K562 (cell line): Measurements from ENCODE around the gene MDC1. TPM values are rescaled to one million over a fixed set of nuclear protein-coding genes. Genes with fewer than 3 reads are reported as not detected.
A peak's percentile ranks its signal among the peaks of the same experiment; 100 is the strongest.

Experiments
- ARID4B ChIP-seq: sonication (generic); formaldehyde crosslinking; IDR thresholded peaks from 2 replicates; pipeline ENCODE4 v1.8.0; 2022; ENCODE audit warnings: mild to moderate bottlenecking, missing genetic modification reagents
- ARNT ChIP-seq, 2 experiments: fragments of 450-650 bp; IDR thresholded peaks; 2 replicates each; pipeline ENCODE4 v1.6.1; 2016; ENCODE audit warnings: mild to moderate bottlenecking in 1 of 2
- BHLHE40 ChIP-seq: IDR thresholded peaks from 2 replicates; pipeline ENCODE4 v1.6.1; 2011; ENCODE audit warnings: low read length, improper control_type of control experiment
- FIP1L1 ChIP-seq: fragments of 200-400 bp; formaldehyde crosslinking; IDR thresholded peaks from 2 replicates; pipeline ENCODE4 v1.6.1; 2018; ENCODE audit warnings: mild to moderate bottlenecking, low read depth, low read length; ENCODE audit not compliant: poor library complexity, severe bottlenecking
- FOXA1 ChIP-seq: fragments of 450-650 bp; IDR thresholded peaks from 2 replicates; pipeline ENCODE4 v1.6.1; 2016; ENCODE audit warnings: mild to moderate bottlenecking, borderline replicate concordance
- HLTF ChIP-seq: fragments of 450-650 bp; IDR thresholded peaks from 2 replicates; pipeline ENCODE4 v1.6.1; 2016
- HMG20A ChIP-seq: fragments of 450-650 bp; formaldehyde crosslinking; conservative IDR thresholded peaks from 2 replicates; pipeline ENCODE4 v1.4.0; 2020; ENCODE audit warnings: mild to moderate bottlenecking, mixed read lengths
- KDM1A ChIP-seq, 2 experiments: fragments of 450-650 bp; IDR thresholded peaks; 2 replicates each; pipeline ENCODE4 v1.6.1; 2016; ENCODE audit warnings: mild to moderate bottlenecking in 2 of 2
- KLF1 ChIP-seq: fragments of 450-650 bp; IDR thresholded peaks from 2 replicates; pipeline ENCODE4 v1.6.1; 2016; ENCODE audit warnings: missing genetic modification characterization, missing compliant biosample characterization
- MAX ChIP-seq: sonication (generic); formaldehyde crosslinking; IDR thresholded peaks from 2 replicates; pipeline ENCODE4 v1.9.0; 2022; ENCODE audit warnings: mild to moderate bottlenecking, missing genetic modification reagents
- POLR2B ChIP-seq: fragments of 450-650 bp; IDR thresholded peaks from 2 replicates; pipeline ENCODE4 v1.6.1; 2018; ENCODE audit warnings: low read depth; ENCODE audit not compliant: partially characterized antibody
- SRF ChIP-seq, 2 experiments: fragments of 250-450, 450-650 bp in 1 of 2; sonication (Bioruptor Pico) in 1 of 2; sonication (generic) in 1 of 2; formaldehyde crosslinking; IDR thresholded peaks; 2 replicates each; pipeline versions ENCODE4 v1.5.0 to v1.5.1; 2020 to 2022; ENCODE audit warnings: mild to moderate bottlenecking in 1 of 2, missing genetic modification reagents in 1 of 2
- TARDBP ChIP-seq: fragments of 450-650 bp; IDR thresholded peaks from 2 replicates; pipeline ENCODE4 v1.6.1; 2016
- VEZF1 ChIP-seq: fragments of 200-800 bp; sonication (Bioruptor generic); IDR thresholded peaks from 2 replicates; pipeline ENCODE4 v1.6.1; 2017; ENCODE audit warnings: missing genetic modification characterization, missing compliant biosample characterization
- ZNF639 ChIP-seq, 2 experiments: fragments of 200-800 bp in 1 of 2; sonication (Bioruptor generic) in 1 of 2; sonication (generic) in 1 of 2; formaldehyde crosslinking in 1 of 2; IDR thresholded peaks in 1 of 2; conservative IDR thresholded peaks in 1 of 2; 2 replicates each; pipeline versions ENCODE4 v1.5.0 to v1.6.1; 2016 to 2020; ENCODE audit warnings: missing compliant biosample characterization in 1 of 2, missing genetic modification characterization in 1 of 2, missing genetic modification reagents in 1 of 2
- ZNF740 ChIP-seq, 3 experiments: fragments of 200-800 bp in 1 of 3; sonication (Bioruptor generic) in 1 of 3; sonication (generic) in 1 of 3; formaldehyde crosslinking in 1 of 3; IDR thresholded peaks; 2 replicates each; pipeline versions ENCODE4 v1.6.1 to v1.8.0; 2016 to 2022; ENCODE audit warnings: mild to moderate bottlenecking in 2 of 3, missing compliant biosample characterization in 2 of 3, missing genetic modification characterization in 2 of 3, missing genetic modification reagents in 1 of 3
- polyA plus RNA-seq, 8 experiments: library from polyadenylated mRNA; depleted of rRNA in 4 of 8; stranded (reverse) in 5 of 8; unstranded in 3 of 8; fragments of >200 nt; fragmentation: Nextera tagmentation in 2 of 8; fragmentation: Illumina TruSeq in 1 of 8; extraction: Ambion mirVana in 2 of 8; extraction: Trizol in 1 of 8; gene quantifications; 2 replicates each; pipeline versions ENCODE4 v1.2.1 to v1.2.3, GENCODE V29; 2011 to 2014; ENCODE audit warnings: inconsistent platforms in 1 of 8, missing spikeins in 1 of 8
- total RNA-seq, 7 experiments: library from RNA; depleted of rRNA in 6 of 7; stranded (reverse); fragments of >200 nt in 6 of 7; fragmentation: Illumina TruSeq in 2 of 7; extraction: Trizol in 2 of 7; gene quantifications; 2 replicates each; pipeline versions ENCODE4 v1.2.1 to v1.2.3, GENCODE V29; 2011 to 2021; ENCODE audit warnings: low replicate concordance in 1 of 7

The MDC1 gene
- total and polyA plus RNA-seq, 9 of the 15 experiments (the other 6 are each of a cell fraction or from before 2014, with no cell fraction given), result 8.2 to 114 (median 20.0) TPM

- TF ChIP-seq ZNF639 (CRISPR knock-in tag; conservative IDR thresholded peaks at IDR 0.05 in 1 of 2, IDR thresholded peaks at IDR 0.05 in 1 of 2), result peak in 1 of 2 experiments; percentile 40; a peak in 1 of 4 replicates
- peak; percentile 28; the same call in 1 of the 2 replicates for TF ChIP-seq KLF1
- TF ChIP-seq HLTF, result 0 out of 2 replicates have a peak, but pooled peaks have one; percentile 62
- TF ChIP-seq ARNT (IDR thresholded peaks at IDR 0.05), result peak in 1 of 2 experiments; percentile 31; a peak in 1 of 4 replicates
- TF ChIP-seq ZNF740 (CRISPR knock-in tag; IDR thresholded peaks at IDR 0.05), result peak; percentile 76
- TF ChIP-seq ZNF740 (tag; IDR thresholded peaks at IDR 0.05), result no peak
- no peak for TF ChIP-seq HMG20A (CRISPR knock-in tag)
- TF ChIP-seq KDM1A (IDR thresholded peaks at IDR 0.05), result 0 out of 4 replicates have a peak, but pooled peaks of 1 of the 2 experiments have one; percentile 16
- peak; percentile 57; the same call in 1 of the 2 replicates for TF ChIP-seq TARDBP
- peak; percentile 39 for TF ChIP-seq FIP1L1
- no peak for TF ChIP-seq FOXA1
- peak; percentile 17 for TF ChIP-seq POLR2B
- TF ChIP-seq SRF (CRISPR knock-in tag; IDR thresholded peaks at IDR 0.05), result 0 out of 4 replicates have a peak, but pooled peaks of 1 of the 2 experiments have one; percentile 61
- TF ChIP-seq VEZF1, result peak; percentile 33; the same call in 1 of the 2 replicates
- TF ChIP-seq ARID4B (CRISPR knock-in tag), result peak; percentile 83
- TF ChIP-seq BHLHE40, result peak; percentile 49; the same call in 1 of the 2 replicates
- peak; percentile 39; the same call in 1 of the 2 replicates for TF ChIP-seq MAX (CRISPR knock-in tag)
These were observed 5.4 kb upstream of the MDC1 start (continued) for GRCh38 chr6:30722280-30723112.
